HepG2 (cell line): ENCODE data around the gene CCDC181. TPM values are rescaled to one million over a fixed set of nuclear protein-coding genes. Genes with fewer than 3 reads are reported as not detected.

Source experiments
- ATAC-seq: fragments of 200-7000 bp; cut with Tn5 transposase; 3 replicates; pipeline ENCODE4 v1.9.1; 2020; ENCODE audit warnings: mild to moderate bottlenecking, moderate library complexity
- BruUV-seq: library from RNA; stranded (reverse); fragments of 400-500 nt; replicated peaks from 2 replicates; lab custom pipeline; 2021; lab: Mats Ljungman, UMichigan
- CTCF ChIA-PET: fragments of 300-600 bp; formaldehyde crosslinking; extraction: SDS; loops from one replicate; lab custom pipeline; 2021; ENCODE audit warnings: low total read pairs, inconsistent platforms, low intra/inter-chr PET ratio; lab: Yijun Ruan, JAX
- POLR2A ChIA-PET: fragments of 350-600 bp; sonication (Branson Sonifier 250); formaldehyde crosslinking; loops from one replicate; lab custom pipeline; 2020; ENCODE audit warnings: antibody characterized with exemption, inconsistent platforms; lab: Yijun Ruan, JAX
- DNase-seq: peaks from one replicate; pipeline ENCODE4 v3.0.0-alpha.2; 2015; ENCODE audit warnings: low spot score
- FAIRE-seq: peaks from 3 replicates; lab custom pipeline; 2011; peaks lifted over from hg19 to GRCh38; lab: Jason Lieb, UNC
- H2AFZ ChIP-seq: one replicate; pipeline ENCODE4 v1.6.1; 2011; ENCODE audit warnings: low read length, inconsistent platforms
- H3K27ac ChIP-seq: fragments of 300-600 bp; 3 replicates; pipeline ENCODE4 v1.8.0; 2011; ENCODE audit warnings: mixed run types, mild to moderate bottlenecking, mixed read lengths, low read length, inconsistent platforms; ENCODE audit not compliant: insufficient read depth; ENCODE audit errors: extremely low read length
- H3K27me3 ChIP-seq, 2 experiments: fragments of 200-600 bp in 1 of 2; 2 replicates in 1 of 2; 3 replicates in 1 of 2; pipeline versions ENCODE4 v1.6.0 to v1.8.0; 2011; ENCODE audit warnings: low read length in 2 of 2, mild to moderate bottlenecking in 2 of 2, moderate library complexity in 2 of 2, inconsistent platforms in 1 of 2; ENCODE audit not compliant: insufficient read depth in 2 of 2, control insufficient read depth in 1 of 2
- H3K36me3 ChIP-seq, 2 experiments: fragments of 200-600 bp in 1 of 2; replicated peaks in 1 of 2; 2 replicates in 1 of 2; 3 replicates in 1 of 2; pipeline versions ENCODE4 v1.5.1 to v1.8.0; 2011; ENCODE audit warnings: low read length in 2 of 2, inconsistent platforms in 1 of 2; ENCODE audit not compliant: insufficient read depth in 2 of 2, control insufficient read depth in 1 of 2
- H3K4me1 ChIP-seq: 2 replicates; pipeline ENCODE4 v1.5.1; 2012; ENCODE audit warnings: low read length, inconsistent platforms; ENCODE audit not compliant: insufficient read depth
- H3K4me2 ChIP-seq: 2 replicates; pipeline ENCODE4 v1.6.0; 2011; ENCODE audit warnings: low read depth, low read length, inconsistent platforms
- H3K4me3 ChIP-seq, 3 experiments: fragments of 200-600 bp in 1 of 3; sonication (generic), shearing (Covaris generic) in 1 of 3; replicated peaks in 1 of 3; 2 replicates each; pipeline ENCODE4 v1.5.1; 2011 to 2016; ENCODE audit warnings: low read length in 3 of 3, inconsistent platforms in 2 of 3, low read depth in 2 of 3, mild to moderate bottlenecking in 2 of 3, control low read depth in 1 of 3, mixed read lengths in 1 of 3; ENCODE audit not compliant: insufficient read depth in 1 of 3
- H3K79me2 ChIP-seq: one replicate; pipeline ENCODE4 v1.6.1; 2011; ENCODE audit warnings: low read length, inconsistent platforms; ENCODE audit not compliant: insufficient read depth
- H3K9ac ChIP-seq: 2 replicates; pipeline ENCODE4 v1.6.0; 2011; ENCODE audit warnings: mild to moderate bottlenecking, low read depth, low read length, inconsistent platforms; ENCODE audit not compliant: insufficient read depth
- H3K9me3 ChIP-seq: 2 replicates; pipeline ENCODE4 v1.5.1; 2012; ENCODE audit warnings: mild to moderate bottlenecking, low read length
- H4K20me1 ChIP-seq: 2 replicates; pipeline ENCODE4 v1.6.0; 2011; ENCODE audit warnings: inconsistent platforms, mild to moderate bottlenecking, low read length, moderate library complexity; ENCODE audit not compliant: insufficient read depth
- BRCA1 ChIP-seq: sonication (generic); formaldehyde crosslinking; IDR thresholded peaks from 2 replicates; pipeline ENCODE4 v1.4.0; 2020; ENCODE audit warnings: missing genetic modification reagents
- CBX1 ChIP-seq: IDR thresholded peaks from one replicate; pipeline ENCODE4 v1.6.1; 2016; ENCODE audit warnings: antibody characterized with exemption, low read depth
- CEBPG ChIP-seq: IDR thresholded peaks from 2 replicates; pipeline ENCODE4 v1.6.1; 2016
- ELK4 ChIP-seq: sonication (generic); formaldehyde crosslinking; IDR thresholded peaks from 2 replicates; pipeline ENCODE4 v1.9.0; 2021; ENCODE audit warnings: missing genetic modification reagents, borderline replicate concordance
- NR2F6 ChIP-seq, 2 experiments: IDR thresholded peaks; 2 replicates each; pipeline ENCODE4 v1.6.1; 2016; ENCODE audit warnings: antibody characterized with exemption in 1 of 2, mild to moderate bottlenecking in 1 of 2
- SAP130 ChIP-seq: IDR thresholded peaks from 2 replicates; pipeline ENCODE4 v1.6.1; 2016; ENCODE audit warnings: low read depth
- TFE3 ChIP-seq: IDR thresholded peaks from 2 replicates; pipeline ENCODE4 v1.6.1; 2016
- ZNF274 ChIP-seq: sonication (generic); formaldehyde crosslinking; IDR thresholded peaks from 2 replicates; pipeline ENCODE4 v1.5.1; 2020; ENCODE audit warnings: mild to moderate bottlenecking, missing genetic modification reagents
- ZSCAN29 ChIP-seq: sonication (generic); formaldehyde crosslinking; conservative IDR thresholded peaks from 2 replicates; pipeline ENCODE4 v1.4.0; 2020; ENCODE audit warnings: mild to moderate bottlenecking, missing genetic modification reagents
- in situ Hi-C: cut with HindIII; loops from 2 replicates; pipeline ENCODE4 v1.10.0; 2017; ENCODE audit warnings: low pct_unique_long_range_greater_than_20kb; ENCODE audit not compliant: extremely low pct_ligation_motif_present
- intact Hi-C: fragments of 100-400 bp; cut with micrococcal nuclease; formaldehyde crosslinking; loops from one replicate; pipeline ENCODE4 v1.10.0; 2022; ENCODE audit not compliant: unreplicated experiment
- polyA plus RNA-seq, 8 experiments: library from polyadenylated mRNA; depleted of rRNA in 3 of 8; stranded (reverse) in 7 of 8; unstranded in 1 of 8; fragments of >200 nt; fragmentation: Illumina TruSeq in 4 of 8; extraction: Trizol in 4 of 8; gene quantifications; 2 replicates each; pipeline versions ENCODE4 v1.2.1 to v1.2.3, GENCODE V29; 2011 to 2016; ENCODE audit warnings: low read depth in 4 of 8, missing spikeins in 1 of 8, mixed read lengths in 1 of 8; ENCODE audit not compliant: insufficient read depth in 1 of 8
- total RNA-seq, 5 experiments: library from RNA; depleted of rRNA; stranded (reverse); fragments of >200 nt; fragmentation: Illumina TruSeq; extraction: Trizol; gene quantifications; 2 replicates each; pipeline ENCODE4 v1.2.3, GENCODE V29; 2016; ENCODE audit warnings: low read depth in 1 of 5
- TF ChIP-seq, protein P1 (sequence below): sonication (generic); formaldehyde crosslinking; IDR thresholded peaks from 2 replicates; pipeline ENCODE4 v1.4.0; 2020; ENCODE audit warnings: low read depth, mild to moderate bottlenecking, missing genetic modification reagents
- TF ChIP-seq, protein P2 (sequence below): sonication (generic); formaldehyde crosslinking; IDR thresholded peaks from 2 replicates; pipeline ENCODE4 v1.5.0; 2020; ENCODE audit warnings: missing genetic modification reagents

The CCDC181 gene
- total and polyA plus RNA-seq, 2 of the 13 experiments (the other 11 are each of a cell fraction or from before 2014, with no cell fraction given), result 0.07 TPM; not detected in 1

DNA sequence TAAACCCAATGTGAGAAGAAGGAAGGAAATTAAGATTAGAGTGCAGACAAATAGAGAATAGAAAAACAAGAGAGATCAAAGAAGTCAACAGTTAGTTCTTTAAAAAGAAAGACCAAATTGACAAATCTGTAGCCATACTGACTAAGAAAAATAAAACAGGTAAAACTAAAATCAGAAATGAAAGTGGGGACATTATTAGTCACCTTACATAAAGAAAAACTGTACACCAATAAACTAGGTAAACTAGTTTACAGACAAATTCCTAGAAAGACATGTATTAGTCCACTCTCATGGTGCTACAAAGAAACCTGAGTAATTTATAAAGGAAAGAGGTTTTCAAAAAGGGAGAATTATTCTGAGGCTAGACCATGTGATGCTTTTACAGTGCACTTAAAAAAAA lies 37.0 kb downstream of the CCDC181 start:
- no peak overlapping the region for H2AFZ ChIP-seq
- no peak for ATAC-seq
- H3K36me3 ChIP-seq, result peaks cover 3 to 9% of the 10 kb centered on the region in 2 experiments; a peak in 2 of 5 replicates
- no peaks in the 10 kb centered on the region for H4K20me1 ChIP-seq
- H3K9me3 ChIP-seq, result no peaks in the 10 kb centered on the region
- no peak overlapping the region for H3K27ac ChIP-seq
- CTCF ChIA-PET, result no interaction called here
- TF ChIP-seq TFE3 (CRISPR knock-in tag) (no peak), CBX1 (no peak), ZNF274 (CRISPR knock-in tag) (no peak), NR2F6 (IDR thresholded peaks at IDR 0.05) (no peak), NR2F6 (CRISPR knock-in tag; IDR thresholded peaks at IDR 0.05) (no peak)
- TF ChIP-seq, protein P1, sequence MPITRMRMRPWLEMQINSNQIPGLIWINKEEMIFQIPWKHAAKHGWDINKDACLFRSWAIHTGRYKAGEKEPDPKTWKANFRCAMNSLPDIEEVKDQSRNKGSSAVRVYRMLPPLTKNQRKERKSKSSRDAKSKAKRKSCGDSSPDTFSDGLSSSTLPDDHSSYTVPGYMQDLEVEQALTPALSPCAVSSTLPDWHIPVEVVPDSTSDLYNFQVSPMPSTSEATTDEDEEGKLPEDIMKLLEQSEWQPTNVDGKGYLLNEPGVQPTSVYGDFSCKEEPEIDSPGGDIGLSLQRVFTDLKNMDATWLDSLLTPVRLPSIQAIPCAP (CRISPR knock-in tag), result no peak
- H3K79me2 ChIP-seq, result no peaks in the 10 kb centered on the region
- no peak for FAIRE-seq
- H3K27me3 ChIP-seq, result no peaks in the 10 kb centered on the region
- intact Hi-C loops, result no loop called here
- H3K9ac ChIP-seq, result no peak overlapping the region
- in situ Hi-C loops, result no loop called here
- no peak overlapping the region for H3K4me2 ChIP-seq
- POLR2A ChIA-PET, result no interaction called here
- no TSS peak for BruUV-seq
- H3K4me3 ChIP-seq, result no peak overlapping the region
- H3K4me1 ChIP-seq, result no peaks in the 10 kb centered on the region
- no peak for DNase-seq

DNA sequence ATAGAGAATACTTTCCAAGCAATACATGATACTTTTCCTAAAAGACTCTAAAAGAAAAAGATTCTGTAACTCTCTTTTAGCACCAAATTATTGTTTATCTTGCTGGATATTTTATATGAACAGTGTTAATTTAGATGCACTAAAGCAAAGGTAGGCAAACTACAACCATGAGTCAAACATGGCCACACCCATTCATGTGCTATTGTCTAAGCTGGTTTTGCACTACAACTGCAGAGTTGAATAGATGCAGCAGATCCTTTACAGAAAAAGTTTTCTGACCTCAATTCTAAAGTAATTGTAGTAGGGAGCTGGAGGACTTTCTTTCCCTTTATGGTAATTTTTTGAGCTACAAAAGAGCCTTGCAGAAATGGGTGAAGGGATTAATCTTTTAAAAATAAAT lies 39.9 kb downstream of the CCDC181 start:
- no peak overlapping the region for H3K4me3 ChIP-seq
- in situ Hi-C loops (no loop called here), intact Hi-C loops (no loop called here)
- H2AFZ ChIP-seq, result no peak overlapping the region
- no peaks in the 10 kb centered on the region for H3K9me3 ChIP-seq
- H3K27me3 ChIP-seq, result no peaks in the 10 kb centered on the region
- no peaks in the 10 kb centered on the region for H3K4me1 ChIP-seq
- no peaks in the 10 kb centered on the region for H4K20me1 ChIP-seq
- no peaks in the 10 kb centered on the region for H3K79me2 ChIP-seq
- POLR2A ChIA-PET, result no interaction called here
- H3K4me2 ChIP-seq, result no peak overlapping the region
- DNase-seq (no peak), FAIRE-seq (no peak), ATAC-seq (no peak)
- BruUV-seq, result no TSS peak
- CTCF ChIA-PET, result no interaction called here
- no peak overlapping the region for H3K27ac ChIP-seq
- peaks cover 3 to 14% of the 10 kb centered on the region in 2 experiments; a peak in 3 of 5 replicates for H3K36me3 ChIP-seq
- H3K9ac ChIP-seq, result no peak overlapping the region
- no peak for TF ChIP-seq SAP130 (CRISPR knock-in tag)
- TF ChIP-seq, protein P2, sequence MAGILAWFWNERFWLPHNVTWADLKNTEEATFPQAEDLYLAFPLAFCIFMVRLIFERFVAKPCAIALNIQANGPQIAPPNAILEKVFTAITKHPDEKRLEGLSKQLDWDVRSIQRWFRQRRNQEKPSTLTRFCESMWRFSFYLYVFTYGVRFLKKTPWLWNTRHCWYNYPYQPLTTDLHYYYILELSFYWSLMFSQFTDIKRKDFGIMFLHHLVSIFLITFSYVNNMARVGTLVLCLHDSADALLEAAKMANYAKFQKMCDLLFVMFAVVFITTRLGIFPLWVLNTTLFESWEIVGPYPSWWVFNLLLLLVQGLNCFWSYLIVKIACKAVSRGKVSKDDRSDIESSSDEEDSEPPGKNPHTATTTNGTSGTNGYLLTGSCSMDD, result no peak
- no peak for TF ChIP-seq CEBPG
- TF ChIP-seq BRCA1 (CRISPR knock-in tag), result no peak
- no peak for TF ChIP-seq ZSCAN29 (CRISPR knock-in tag)
- no peak for TF ChIP-seq ELK4
